HG03039 (cell line): ENCODE data around the gene MISP.

ENCODE experiments used
- ATAC-seq: cut with Tn5 transposase; IDR thresholded peaks from one replicate; pipeline ENCODE4 v1.9.1; 2021; ENCODE audit warnings: mild to moderate bottlenecking, moderate library complexity; ENCODE audit not compliant: unreplicated experiment

Gene MISP

GRCh38 chr19:746208-746819 lies 4.6 kb upstream of the MISP start:
- ATAC-seq, result no peak

DNA sequence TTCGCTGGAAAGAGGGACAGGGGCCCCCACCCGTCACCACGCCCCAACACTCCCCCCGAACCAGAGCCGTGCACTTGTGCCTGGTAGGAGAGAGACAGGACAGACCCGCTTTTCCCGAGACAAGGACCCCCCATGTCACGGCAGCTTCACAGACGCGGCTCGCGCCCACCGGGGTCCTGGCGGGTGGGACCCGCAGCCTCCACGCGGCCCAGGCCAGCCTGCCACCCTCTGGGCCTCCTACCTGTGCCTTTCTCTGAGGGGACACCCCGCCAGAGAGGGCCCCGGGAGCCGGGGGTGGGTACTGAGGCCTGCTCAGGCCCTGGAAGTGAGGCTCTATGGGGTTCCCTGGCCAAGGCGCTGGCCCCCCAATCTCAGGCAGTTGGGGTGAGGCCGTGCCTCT lies 4.0 kb upstream of the MISP start:
- ATAC-seq, result no peak

GRCh38 chr19:747432-748273 lies 3.3 kb upstream of the MISP start:
- no peak for ATAC-seq

GRCh38 chr19:748274-748598 lies 2.7 kb upstream of the MISP start:
- ATAC-seq, result no peak

DNA sequence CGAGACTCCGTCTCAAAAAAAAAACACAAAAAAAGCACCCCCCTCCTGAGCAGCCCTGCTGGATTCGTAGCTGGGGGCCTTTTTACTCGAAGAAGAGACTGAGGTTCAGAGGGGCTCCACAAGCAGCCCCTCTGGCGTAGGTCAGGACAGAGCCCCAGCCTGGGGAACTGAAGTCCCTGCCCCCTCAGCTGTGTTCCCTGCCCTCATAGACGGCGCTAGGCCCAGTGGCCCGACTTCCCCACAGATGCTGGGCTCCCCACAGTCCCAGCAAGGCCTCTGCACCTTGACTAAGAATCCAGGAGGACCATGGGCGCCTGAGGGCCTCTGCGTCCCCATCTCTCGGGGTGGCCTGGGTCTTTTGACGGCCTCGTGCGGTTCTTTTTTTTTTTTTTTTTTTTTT lies 1.1 kb upstream of the MISP start:
- no peak for ATAC-seq

DNA sequence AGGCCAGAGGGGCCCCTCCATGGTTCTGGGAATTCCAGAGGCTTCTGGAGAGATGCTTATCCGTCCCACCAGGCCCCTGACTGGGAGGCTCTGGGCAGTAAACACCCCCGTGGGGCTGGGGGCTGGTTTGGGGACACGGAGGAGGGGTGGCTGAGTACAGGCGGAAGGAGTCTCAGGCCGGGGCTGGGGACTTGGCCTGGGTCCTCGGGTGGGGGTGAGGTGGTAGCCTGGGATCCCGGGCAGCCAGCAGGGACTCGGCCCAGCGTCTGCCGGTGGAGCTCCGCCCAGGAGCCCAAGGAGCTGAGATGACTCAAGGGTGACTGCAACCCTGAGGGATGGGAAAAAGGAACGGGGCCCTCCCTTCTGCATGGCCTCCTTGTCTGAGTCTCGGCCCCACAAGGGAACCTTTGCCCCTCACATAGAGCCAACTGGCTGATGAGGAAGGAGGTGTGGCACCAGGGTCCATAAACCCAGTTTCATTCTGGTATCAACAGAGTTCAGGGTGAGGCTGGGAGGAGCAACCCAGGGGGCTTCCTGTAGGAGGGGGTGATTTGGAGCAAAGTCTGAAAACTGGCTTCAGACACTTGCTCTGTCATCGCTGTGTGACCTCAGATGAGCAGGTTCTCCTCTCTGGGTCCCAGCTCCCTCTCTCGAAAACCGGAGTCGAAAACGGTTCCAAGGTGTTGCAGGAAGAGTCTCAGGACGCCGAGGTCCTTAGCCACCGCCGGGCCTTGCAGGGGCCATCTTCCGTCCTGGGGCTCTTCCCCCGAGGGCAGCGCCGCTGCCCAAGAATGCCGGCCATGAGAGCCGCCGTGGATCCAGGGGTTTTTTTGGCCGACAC lies 809 bp downstream of the MISP start:
- no peak for ATAC-seq

- ATAC-seq, result no peak
These were observed 2.0 kb downstream of the MISP start for GRCh38 chr19:752652-753517.

DNA sequence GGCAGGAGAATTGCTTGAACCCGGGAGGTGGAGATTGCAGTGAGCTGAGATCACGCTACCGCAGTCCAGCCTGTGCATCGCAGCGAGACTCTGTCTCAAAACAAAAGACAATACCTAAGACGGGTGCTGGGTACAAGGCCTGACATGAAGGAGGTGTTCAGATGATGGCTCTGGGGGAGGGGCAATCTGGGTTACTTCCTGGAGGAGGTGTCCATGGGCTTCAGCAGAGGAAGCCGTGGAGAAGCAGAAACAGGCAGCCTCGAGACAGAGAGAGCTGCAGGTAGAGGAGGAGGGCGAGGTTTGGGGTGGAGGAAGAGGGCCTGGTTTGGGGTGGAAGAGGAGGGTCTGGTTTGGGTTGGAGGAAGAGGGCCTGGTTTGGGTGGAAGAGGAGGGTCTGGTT lies 3.6 kb downstream of the MISP start:
- no peak for ATAC-seq

- ATAC-seq, result no peak
These were observed 4.2 kb downstream of the MISP start for GRCh38 chr19:755063-755462.

DNA sequence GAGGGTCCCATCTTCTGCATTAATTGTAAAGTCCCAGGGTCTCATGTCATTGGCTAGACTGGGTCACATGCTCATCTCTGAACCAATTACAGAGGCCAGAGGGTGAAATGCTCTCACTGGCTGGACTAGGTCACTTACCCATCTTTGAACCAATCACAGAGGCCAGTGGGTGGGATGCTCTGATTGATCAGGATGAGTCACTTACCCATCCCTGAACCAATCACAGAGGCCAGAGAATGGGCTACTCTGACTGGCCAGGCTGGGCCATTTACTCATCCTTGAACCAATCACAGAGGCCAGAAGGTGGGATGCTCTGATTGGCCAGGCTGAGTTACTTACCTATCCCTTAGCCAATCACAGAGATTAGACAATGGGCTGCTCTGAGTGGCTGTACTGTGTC lies 5.3 kb downstream of the MISP start:
- ATAC-seq, result no peak

DNA sequence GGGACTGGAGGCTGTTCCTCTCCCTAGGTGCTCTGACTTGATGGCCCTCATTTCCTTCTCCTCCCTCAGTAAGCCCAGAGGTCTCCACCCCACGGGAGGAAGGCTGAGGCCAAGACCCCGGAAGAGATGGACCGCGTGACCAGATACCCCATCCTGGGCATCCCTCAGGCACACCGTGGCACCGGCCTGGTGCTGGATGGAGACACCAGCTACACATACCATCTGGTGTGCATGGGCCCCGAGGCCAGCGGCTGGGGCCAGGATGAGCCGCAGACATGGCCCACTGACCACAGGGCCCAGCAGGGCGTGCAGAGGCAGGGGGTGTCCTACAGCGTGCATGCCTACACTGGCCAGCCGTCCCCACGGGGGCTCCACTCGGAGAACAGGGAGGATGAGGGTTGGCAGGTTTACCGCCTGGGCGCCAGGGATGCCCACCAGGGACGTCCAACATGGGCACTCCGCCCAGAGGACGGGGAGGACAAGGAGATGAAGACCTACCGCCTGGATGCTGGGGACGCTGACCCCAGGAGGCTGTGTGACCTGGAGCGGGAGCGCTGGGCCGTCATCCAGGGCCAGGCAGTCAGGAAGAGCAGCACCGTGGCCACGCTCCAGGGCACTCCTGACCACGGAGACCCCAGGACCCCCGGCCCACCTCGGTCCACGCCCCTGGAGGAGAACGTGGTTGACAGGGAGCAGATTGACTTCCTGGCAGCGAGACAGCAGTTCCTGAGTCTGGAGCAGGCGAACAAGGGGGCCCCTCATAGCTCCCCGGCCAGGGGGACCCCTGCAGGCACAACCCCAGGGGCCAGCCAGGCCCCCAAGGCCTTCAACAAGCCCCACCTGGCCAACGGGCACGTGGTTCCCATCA lies 6.1 kb downstream of the MISP start:
- no peak for ATAC-seq

DNA sequence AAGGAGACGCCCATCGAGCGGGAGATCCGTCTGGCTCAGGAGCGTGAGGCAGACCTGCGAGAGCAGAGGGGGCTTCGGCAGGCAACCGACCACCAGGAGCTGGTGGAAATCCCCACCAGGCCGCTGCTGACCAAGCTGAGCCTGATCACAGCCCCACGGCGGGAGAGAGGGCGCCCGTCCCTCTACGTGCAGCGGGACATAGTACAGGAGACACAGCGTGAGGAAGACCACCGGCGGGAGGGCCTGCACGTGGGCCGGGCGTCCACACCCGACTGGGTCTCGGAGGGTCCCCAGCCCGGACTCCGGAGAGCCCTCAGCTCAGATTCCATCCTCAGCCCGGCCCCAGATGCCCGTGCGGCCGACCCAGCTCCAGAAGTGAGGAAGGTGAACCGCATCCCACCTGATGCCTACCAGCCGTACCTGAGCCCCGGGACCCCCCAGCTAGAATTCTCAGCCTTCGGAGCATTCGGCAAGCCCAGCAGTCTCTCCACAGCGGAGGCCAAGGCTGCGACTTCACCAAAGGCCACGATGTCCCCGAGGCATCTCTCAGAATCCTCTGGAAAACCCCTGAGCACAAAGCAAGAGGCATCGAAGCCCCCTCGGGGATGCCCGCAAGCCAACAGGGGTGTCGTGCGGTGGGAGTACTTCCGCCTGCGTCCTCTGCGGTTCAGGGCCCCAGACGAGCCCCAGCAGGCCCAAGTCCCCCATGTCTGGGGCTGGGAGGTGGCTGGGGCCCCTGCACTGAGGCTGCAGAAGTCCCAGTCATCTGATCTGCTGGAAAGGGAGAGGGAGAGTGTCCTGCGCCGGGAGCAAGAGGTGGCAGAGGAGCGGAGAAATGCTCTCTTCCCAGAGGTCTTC lies 7.1 kb downstream of the MISP start:
- ATAC-seq, result no peak

- ATAC-seq, result no peak
These were observed 12.3 kb downstream of the MISP start for GRCh38 chr19:763181-763580.

- no peak for ATAC-seq
These were observed 13.0 kb downstream of the MISP start for GRCh38 chr19:763869-764268.

DNA sequence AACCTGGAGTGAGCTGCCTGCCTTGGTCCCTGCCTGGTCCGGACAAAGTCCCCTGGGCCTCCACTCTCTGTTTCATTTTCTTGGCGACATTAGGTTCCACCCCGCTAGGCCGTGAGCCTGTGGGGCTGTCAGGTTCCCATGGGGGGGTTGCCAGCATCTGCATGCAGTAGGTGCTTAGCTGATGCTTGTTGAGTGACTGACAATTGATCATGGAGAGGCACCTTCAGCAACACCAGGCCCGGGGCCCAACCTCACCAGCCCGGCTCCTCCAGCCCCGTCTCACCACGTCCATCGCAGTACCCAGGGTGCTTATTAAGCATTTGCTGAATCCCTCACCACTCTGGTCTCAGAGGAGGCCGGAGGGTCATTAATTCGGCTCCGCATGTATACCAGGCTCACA lies 13.4 kb downstream of the MISP start:
- no peak for ATAC-seq

DNA sequence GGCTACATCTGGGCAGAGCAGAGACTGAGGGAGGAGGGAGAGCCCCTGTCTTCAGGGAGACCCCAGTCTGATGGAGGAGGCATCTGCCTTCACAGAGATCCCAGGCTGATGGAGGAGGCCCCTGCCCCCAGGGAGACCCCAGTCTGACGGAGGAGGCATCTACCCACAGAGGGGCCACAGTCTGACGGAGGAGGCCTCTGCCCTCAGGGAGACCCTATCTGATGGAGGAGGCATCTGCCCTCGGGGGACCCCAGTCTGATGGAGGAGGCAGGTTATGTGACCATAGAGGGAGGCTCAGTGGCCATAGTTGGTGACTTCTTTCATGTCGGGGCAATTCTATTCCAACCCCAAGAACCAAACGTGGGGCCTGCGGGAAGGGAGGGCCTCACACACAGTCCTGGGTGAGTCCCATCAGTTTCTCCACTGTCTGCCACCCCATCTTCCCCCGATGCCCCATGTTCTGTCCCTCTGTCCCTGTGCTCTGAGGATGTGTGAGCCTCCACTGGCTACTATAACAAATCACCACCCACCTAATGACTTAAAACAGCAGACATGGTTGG lies 14.3 kb downstream of the MISP start:
- no peak for ATAC-seq

DNA sequence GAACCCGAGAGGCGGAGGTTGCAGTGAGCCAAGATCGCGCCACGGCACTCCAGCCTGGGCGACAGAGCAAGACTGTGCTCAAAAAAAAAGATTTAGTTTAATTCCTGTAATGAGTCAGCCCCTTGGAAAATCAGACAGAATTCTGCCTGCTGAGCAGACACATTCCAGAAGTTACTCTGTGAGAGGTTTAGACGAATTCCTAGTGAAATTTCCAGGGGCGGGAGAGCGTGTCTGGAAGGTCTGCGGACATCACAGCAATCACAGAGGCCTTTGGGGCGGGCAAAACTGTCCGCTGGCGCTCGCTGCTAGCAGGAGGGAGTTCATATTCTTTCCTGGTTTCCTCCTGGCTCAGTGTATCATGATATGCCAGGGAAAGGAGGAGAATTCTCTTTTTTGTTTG lies 17.5 kb downstream of the MISP start:
- ATAC-seq, result no peak

DNA sequence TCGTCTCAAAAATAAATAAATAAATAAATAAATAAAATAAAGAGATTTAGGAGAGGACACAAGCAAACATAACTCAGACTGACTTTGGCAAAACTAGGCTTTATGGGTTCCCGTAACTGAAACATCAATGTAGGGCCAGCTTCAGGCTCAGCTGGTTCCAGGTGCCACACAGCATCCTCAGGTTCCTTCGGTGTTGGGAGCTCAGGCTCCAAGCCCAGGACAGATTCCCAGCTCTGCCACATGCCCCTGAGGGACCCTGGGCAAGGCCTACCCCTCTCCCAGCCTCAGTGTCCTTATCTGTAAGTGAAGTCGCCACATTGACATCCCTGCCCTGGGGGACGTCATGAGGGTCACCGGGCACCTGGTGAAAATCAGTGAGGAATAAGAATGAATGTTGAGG lies 18.7 kb downstream of the MISP start:
- ATAC-seq, result no peak

DNA sequence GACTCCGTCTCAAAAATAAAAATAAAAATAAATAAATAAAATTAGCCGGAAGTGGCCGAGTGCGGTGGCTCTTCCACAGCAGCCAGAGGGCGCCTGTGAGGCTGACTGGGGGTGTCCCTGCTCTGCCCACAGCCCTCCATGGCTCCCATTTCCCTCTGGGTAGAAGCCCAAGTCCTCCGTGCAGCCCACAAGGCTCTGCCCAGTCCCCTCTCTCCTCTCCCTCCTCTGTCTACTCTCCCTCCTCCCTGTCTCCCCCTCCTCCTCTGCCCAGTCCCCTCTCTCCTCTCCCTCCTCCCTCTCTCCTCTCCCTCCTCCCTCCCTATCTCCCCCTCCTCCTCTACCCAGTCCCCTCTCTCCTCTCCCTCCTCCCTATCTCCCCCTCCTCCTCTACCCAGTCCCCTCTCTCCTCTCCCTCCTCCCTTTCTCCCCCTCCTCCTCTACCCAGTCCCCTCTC lies 20.4 kb downstream of the MISP start:
- no peak for ATAC-seq
